ENCODE measurements around the gene SZT2. TPM values are rescaled to one million over a fixed set of nuclear protein-coding genes. Genes with fewer than 3 reads are reported as not detected.

SZT2 gene
- total RNA-seq, 2 donors from 2014 or later: 30.3 to 76.9 TPM

- H3K9me3 ChIP-seq: no peaks in the 10 kb centered on the region
- no peak overlapping the region for H3K4me3 ChIP-seq
- H3K27ac ChIP-seq: no peak overlapping the region
- no peaks in the 10 kb centered on the region for H3K36me3 ChIP-seq
- WGBS: 95% methylated on average over 5 of the region's 5 CpGs
- no peak for DNase-seq (ENCODE audit: low spot score)
- intact Hi-C loops (cut with DNase I): no loop called here
- no peaks in the 10 kb centered on the region for H3K27me3 ChIP-seq (replicated peaks; ENCODE audit: insufficient read depth)
- TF ChIP-seq CTCF (IDR thresholded peaks at IDR 0.05): no peak
- TF ChIP-seq POLR2A (IDR thresholded peaks at IDR 0.05): no peak
- no peak for TF ChIP-seq POLR2AphosphoS5 (IDR thresholded peaks at IDR 0.05)
- H3K4me1 ChIP-seq (replicated peaks): no peaks in the 10 kb centered on the region
These were observed 43.1 kb upstream of the SZT2 start for GRCh38 chr1:43346636-43347035.

DNA sequence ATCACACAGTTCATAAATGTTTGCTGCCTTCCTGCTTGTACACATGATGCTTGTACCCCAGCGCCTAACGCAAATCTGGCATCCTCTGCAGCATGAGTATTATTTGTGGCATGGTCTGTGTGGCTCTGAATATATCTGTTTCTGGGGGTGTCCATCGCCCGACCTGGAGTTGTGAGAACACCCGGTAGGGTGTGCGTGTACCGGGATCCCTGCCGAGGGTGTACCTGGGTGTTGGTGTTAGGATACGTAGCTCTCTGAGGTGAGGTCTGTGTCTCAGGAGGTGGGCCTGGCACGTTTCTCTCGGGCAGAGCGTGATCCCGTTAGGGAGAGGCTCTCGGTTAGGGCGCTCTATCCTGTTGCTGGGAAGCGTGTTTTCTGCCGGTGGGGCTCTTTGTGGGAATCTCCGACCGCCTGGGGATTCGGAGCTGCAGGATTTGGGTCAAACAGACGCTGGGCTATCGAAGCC, 41.3 kb upstream of the SZT2 start:
- no peak for DNase-seq (ENCODE audit: low spot score)
- no peaks in the 10 kb centered on the region for H3K9me3 ChIP-seq
- WGBS: 38% methylated on average over 22 of the region's 22 CpGs
- no peaks in the 10 kb centered on the region for H3K36me3 ChIP-seq
- H3K4me1 ChIP-seq (replicated peaks): no peaks in the 10 kb centered on the region
- intact Hi-C loops (cut with DNase I): loop anchor here (2.0 kb wide), 1 partner anchor 52 kb away; no protein-coding TSS in a partner anchor
- no peaks in the 10 kb centered on the region for H3K27me3 ChIP-seq (replicated peaks; ENCODE audit: insufficient read depth)
- H3K4me3 ChIP-seq: peak overlapping the region; percentile 45 to 52
- peak overlapping the region; percentile 96 to 97 for H3K27ac ChIP-seq
- no peak for TF ChIP-seq POLR2A (IDR thresholded peaks at IDR 0.05)

DNA sequence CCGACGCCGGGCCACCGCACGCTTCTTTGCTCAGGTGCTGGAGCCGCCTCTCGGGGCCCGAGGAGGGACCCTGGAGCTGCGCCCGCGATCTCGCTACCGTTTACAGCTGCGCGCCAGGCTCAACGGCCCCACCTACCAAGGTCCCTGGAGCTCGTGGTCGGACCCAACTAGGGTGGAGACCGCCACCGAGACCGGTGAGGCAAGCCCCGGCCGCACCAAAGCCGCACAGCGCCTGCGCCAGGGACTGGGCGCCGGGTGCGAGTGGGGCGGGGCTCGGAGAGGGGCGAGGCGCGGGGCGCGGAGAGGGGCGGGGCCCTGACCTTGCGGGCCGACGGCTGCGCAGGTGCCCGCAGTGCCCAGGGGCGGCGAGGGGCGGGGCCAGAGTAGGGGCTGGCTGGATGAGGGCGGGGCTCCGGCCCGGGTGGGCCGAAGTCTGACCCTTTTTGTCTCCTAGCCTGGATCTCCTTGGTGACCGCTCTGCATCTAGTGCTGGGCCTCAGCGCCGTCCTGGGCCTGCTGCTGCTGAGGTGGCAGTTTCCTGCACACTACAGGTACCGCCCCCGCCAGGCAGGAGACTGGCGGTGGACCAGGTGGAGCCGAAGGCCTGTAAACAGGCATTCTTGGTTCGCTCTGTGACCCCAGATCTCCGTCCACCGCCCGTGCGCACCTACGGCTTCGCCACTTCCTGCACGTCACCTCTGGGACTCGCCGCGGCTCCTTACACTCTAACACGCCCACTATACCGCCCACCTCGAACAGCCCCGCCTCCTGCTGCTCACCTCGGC, 40.7 kb upstream of the SZT2 start:
- H3K9me3 ChIP-seq: no peaks in the 10 kb centered on the region
- no peaks in the 10 kb centered on the region for H3K4me1 ChIP-seq (replicated peaks)
- H3K27me3 ChIP-seq (replicated peaks; ENCODE audit: insufficient read depth): no peaks in the 10 kb centered on the region
- DNase-seq (ENCODE audit: low spot score): peak; percentile 87
- intact Hi-C loops (cut with DNase I): loop anchor here (2.0 kb wide), 1 partner anchor 52 kb away; no protein-coding TSS in a partner anchor
- peak overlapping the region; percentile 45 to 52 for H3K4me3 ChIP-seq
- TF ChIP-seq CTCF (IDR thresholded peaks at IDR 0.05) (peak in 1 of 4 experiments; percentile 11), POLR2A (IDR thresholded peaks at IDR 0.05) (peak; percentile 74), POLR2AphosphoS5 (IDR thresholded peaks at IDR 0.05) (peak; percentile 74)
- WGBS: 24% methylated on average over 43 of the region's 72 CpGs
- H3K27ac ChIP-seq: peak overlapping the region; percentile 96 to 97
- H3K36me3 ChIP-seq: no peaks in the 10 kb centered on the region

- Histone ChIP-seq H3K27me3 (replicated peaks; ENCODE audit: insufficient read depth) (no peaks in the 10 kb centered on the region), H3K27ac (peak overlapping the region; percentile 96 to 97), H3K4me1 (replicated peaks) (no peaks in the 10 kb centered on the region), H3K36me3 (no peaks in the 10 kb centered on the region), H3K4me3 (peak overlapping the region; percentile 45 to 52), H3K9me3 (no peaks in the 10 kb centered on the region)
- TF ChIP-seq CTCF (IDR thresholded peaks at IDR 0.05) (no peak), POLR2AphosphoS5 (IDR thresholded peaks at IDR 0.05) (peak; percentile 61), POLR2A (IDR thresholded peaks at IDR 0.05) (no peak)
- intact Hi-C loops (cut with DNase I): loop anchor here (2.0 kb wide), 1 partner anchor 53 kb away; no protein-coding TSS in a partner anchor
- 22% methylated on average over 11 of the region's 11 CpGs for WGBS
- peak; percentile 68 for DNase-seq (ENCODE audit: low spot score)
These were observed 39.9 kb upstream of the SZT2 start for GRCh38 chr1:43349594-43350306.

- H3K27ac ChIP-seq: peak overlapping the region in 1 of 2 donors; percentile 97
- no peak overlapping the region for H3K4me3 ChIP-seq
- WGBS: 90% methylated on average over 1 of the region's 1 CpG
- TF ChIP-seq POLR2A (IDR thresholded peaks at IDR 0.05) (no peak), POLR2AphosphoS5 (IDR thresholded peaks at IDR 0.05) (no peak), CTCF (IDR thresholded peaks at IDR 0.05) (no peak)
- H3K9me3 ChIP-seq: no peaks in the 10 kb centered on the region
- H3K4me1 ChIP-seq (replicated peaks): no peaks in the 10 kb centered on the region
- no peaks in the 10 kb centered on the region for H3K27me3 ChIP-seq (replicated peaks; ENCODE audit: insufficient read depth)
- intact Hi-C loops (cut with DNase I): no loop called here
- H3K36me3 ChIP-seq: no peaks in the 10 kb centered on the region
- DNase-seq (ENCODE audit: low spot score): no peak
These were observed 38.7 kb upstream of the SZT2 start for GRCh38 chr1:43350976-43351375.
